Mucosa of descending colon (tissue), 3 donors: ENCODE results near the gene LRRK1. TPM values are rescaled to one million over a fixed set of nuclear protein-coding genes. Genes with fewer than 3 reads are reported as not detected.

Experiments
- ATAC-seq: fragments of 200-7000 bp; cut with Tn5 transposase; one replicate; pipeline ENCODE4 v1.9.1; 2020; ENCODE audit warnings: mild to moderate bottlenecking, moderate library complexity
- DNase-seq, 3 donors: peaks; one replicate each; pipeline ENCODE4 v3.0.0-alpha.2; 2020
- H3K36me3 ChIP-seq: fragments of 200-600 bp; one replicate; pipeline ENCODE4 v1.8.0; 2021; ENCODE audit warnings: low read depth, mild to moderate bottlenecking
- H3K4me1 ChIP-seq: fragments of 200-600 bp; one replicate; pipeline ENCODE4 v1.8.0; 2021; ENCODE audit warnings: low read depth, mild to moderate bottlenecking
- H3K4me3 ChIP-seq: fragments of 200-600 bp; one replicate; pipeline ENCODE4 v1.8.0; 2021; ENCODE audit warnings: mild to moderate bottlenecking
- H3K9me3 ChIP-seq: fragments of 200-600 bp; one replicate; pipeline ENCODE4 v1.8.0; 2021; ENCODE audit warnings: mild to moderate bottlenecking
- CTCF ChIP-seq: fragments of 200-600 bp; IDR thresholded peaks from one replicate; pipeline ENCODE4 v1.8.0; 2022; ENCODE audit warnings: antibody characterized with exemption, mild to moderate bottlenecking
- intact Hi-C, 2 donors: fragments of 100-400 bp; cut with DNase I in 1 of 2; cut with micrococcal nuclease in 1 of 2; formaldehyde crosslinking; loops; one replicate each; pipeline versions ENCODE4 v1.11.0 to v1.11.1; 2022; cut with DNase I, micrococcal nuclease
- total RNA-seq, 3 donors: library from RNA; stranded (reverse); fragmentation: NEBNext Ultra II Directional in 2 of 3; extraction: Animal tissue kit (Norgen Biotek cat#: 25700) in 2 of 3; gene quantifications; one replicate each; pipeline versions ENCODE4 v1.2.1 to v1.2.4, GENCODE V29; 2021 to 2023
- donor health status: DM: no; HTN: no; CAD: no; lungs with moderate emphysema.
- donor health status: DM: no; HTN: no; CAD: no.
- donor health status: DM: no; HTN: yes; CAD: no.

The LRRK1 gene
- total RNA-seq, 3 donors from 2014 or later = 43.7 to 60.1 (median 50.6) TPM

DNA sequence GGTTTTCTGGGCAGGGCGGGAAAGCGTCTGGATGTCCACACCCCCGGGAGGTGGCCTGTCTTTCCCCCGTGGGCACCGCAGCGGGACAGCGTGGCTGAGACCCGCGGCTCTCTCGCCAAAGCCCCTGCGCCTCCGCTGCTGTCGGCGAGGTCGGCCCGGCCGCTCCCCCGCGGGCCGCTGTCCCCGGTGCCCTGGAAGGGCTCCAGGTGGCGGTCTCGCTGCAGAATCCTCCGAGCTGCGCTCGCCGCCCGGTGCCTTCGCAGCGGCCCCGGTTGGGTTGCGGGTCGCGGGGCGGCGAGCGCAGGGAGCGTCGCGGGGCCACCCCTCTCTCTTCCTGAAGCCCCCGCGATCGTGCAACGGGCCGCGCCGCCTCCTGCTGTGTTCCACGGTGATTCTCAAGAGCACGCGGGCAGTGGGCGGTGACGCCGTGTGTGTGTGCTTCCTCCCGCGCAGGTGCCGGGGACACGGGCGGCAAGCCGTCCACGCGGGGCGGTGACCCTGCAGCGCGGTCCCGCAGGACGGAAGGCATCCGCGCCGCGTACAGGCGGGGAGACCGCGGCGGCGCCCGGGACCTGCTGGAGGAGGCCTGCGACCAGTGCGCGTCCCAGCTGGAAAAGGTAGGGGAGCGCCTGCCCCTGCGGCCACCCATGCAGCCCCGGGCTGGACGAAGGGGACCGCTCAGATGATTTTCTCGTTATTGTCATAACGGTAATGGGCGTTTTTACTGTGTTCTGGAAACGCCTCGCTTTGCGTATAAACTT is 54.4 kb downstream of the LRRK1 start:
- ATAC-seq (peak; percentile 82), DNase-seq (peak in 2 of 3 donors; percentile 32 to 52)
- TF ChIP-seq CTCF = no peak
- intact Hi-C loops = no loop called here
- Histone ChIP-seq H3K36me3 (no peaks in the 10 kb centered on the region), H3K4me3 (no peak overlapping the region), H3K9me3 (no peaks in the 10 kb centered on the region), H3K4me1 (no peaks in the 10 kb centered on the region)

DNA sequence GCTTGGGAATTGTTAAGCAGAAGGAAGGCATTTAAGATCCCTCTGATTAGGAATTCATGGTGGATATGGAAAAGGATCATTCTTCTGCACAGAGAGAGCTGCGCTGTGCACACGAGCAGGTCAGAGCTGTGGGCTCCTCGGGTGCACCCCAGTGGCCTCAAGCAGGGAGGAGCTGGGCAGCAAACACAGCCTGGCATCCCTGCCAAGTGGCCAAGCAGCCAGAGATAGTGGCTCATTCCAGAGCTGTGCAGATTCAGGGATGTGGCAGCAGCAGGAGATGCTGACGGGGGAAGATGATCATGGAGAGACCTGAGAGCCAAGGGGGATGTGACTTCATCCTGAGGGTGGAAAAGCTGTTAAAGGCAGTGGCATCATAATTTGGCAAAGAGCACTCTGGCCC is 55.9 kb downstream of the LRRK1 start:
- Histone ChIP-seq H3K4me3 (no peak overlapping the region), H3K36me3 (no peaks in the 10 kb centered on the region), H3K4me1 (no peaks in the 10 kb centered on the region), H3K9me3 (no peaks in the 10 kb centered on the region)
- no peak for TF ChIP-seq CTCF
- intact Hi-C loops = no loop called here
- ATAC-seq (no peak), DNase-seq (no peak)

DNA sequence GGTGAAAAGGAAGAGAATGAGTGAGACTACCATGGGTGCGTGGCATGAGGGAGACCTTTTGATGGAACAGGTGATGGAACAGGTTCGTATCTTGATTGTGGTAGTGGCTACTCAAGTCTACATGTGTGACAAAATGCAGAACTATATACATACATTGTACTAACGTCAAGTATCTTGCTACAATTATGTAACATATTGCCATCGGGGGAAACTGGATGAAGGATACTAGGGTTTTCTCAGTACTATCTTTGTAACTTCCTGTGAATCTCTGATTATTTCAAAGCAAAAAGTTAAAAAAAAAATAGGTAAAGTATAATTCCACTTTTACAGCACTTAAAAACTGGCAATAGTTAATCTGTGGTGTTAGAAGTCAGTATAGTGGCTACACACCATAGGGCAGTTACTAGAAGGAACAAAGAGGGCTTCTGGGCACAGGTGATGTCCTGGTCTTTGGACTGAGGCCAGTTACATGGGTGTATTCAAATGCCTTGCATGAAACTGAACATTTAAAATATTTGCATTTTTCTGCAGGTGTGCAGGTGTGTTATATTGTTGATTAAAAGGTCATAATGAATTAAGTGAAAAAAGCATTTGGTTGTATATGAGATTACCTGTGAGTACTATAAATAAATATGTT is 61.4 kb downstream of the LRRK1 start:
- intact Hi-C loops = no loop called here
- TF ChIP-seq CTCF = no peak
- peaks cover 6% of the 10 kb centered on the region for H3K4me1 ChIP-seq
- H3K4me3 ChIP-seq = no peak overlapping the region
- DNase-seq = no peak
- ATAC-seq = no peak
- H3K9me3 ChIP-seq = no peaks in the 10 kb centered on the region
- H3K36me3 ChIP-seq = no peaks in the 10 kb centered on the region

GRCh38 chr15:100981086-100981485 is 61.9 kb downstream of the LRRK1 start:
- H3K9me3 ChIP-seq = no peaks in the 10 kb centered on the region
- TF ChIP-seq CTCF = no peak

DNA sequence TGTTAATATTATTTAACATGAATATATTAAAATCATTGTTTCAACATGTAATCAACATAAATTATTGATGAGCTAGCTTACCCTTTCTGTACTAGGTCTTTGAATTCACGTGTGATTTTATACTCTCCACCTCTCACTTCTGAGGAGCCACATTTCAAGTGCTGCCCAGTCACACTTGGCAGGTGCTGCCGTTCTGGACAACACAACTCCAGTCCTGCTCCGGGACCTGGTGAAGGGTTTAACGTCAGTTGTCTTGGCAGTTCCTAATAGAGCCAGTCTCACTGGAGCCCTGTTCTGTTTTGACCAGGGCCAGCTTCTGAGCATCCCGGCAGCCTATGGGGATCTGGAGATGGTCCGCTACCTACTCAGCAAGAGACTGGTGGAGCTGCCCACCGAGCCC is 64.1 kb downstream of the LRRK1 start:
- ATAC-seq = no peak
- Histone ChIP-seq H3K36me3 (no peaks in the 10 kb centered on the region), H3K9me3 (no peaks in the 10 kb centered on the region), H3K4me1 (peaks cover 27% of the 10 kb centered on the region), H3K4me3 (no peak overlapping the region)
- TF ChIP-seq CTCF = no peak
- DNase-seq = no peak
- intact Hi-C loops = no loop called here

More at GRCh38 chr15:100981086-100981485, 61.9 kb downstream of the LRRK1 start:
- intact Hi-C loops = no loop called here
- no peak for DNase-seq
- ATAC-seq = no peak
- Histone ChIP-seq H3K4me3 (no peak overlapping the region), H3K36me3 (no peaks in the 10 kb centered on the region), H3K4me1 (peaks cover 11% of the 10 kb centered on the region)
